CD4-positive, alpha-beta T cell treated with Interleukin-21 for 1 hour (primary cell): ENCODE measurements around the gene KCMF1.

Experiments
- DNase-seq: peaks from one replicate; pipeline ENCODE4 v3.0.0-alpha.2; 2020

KCMF1 gene

DNA sequence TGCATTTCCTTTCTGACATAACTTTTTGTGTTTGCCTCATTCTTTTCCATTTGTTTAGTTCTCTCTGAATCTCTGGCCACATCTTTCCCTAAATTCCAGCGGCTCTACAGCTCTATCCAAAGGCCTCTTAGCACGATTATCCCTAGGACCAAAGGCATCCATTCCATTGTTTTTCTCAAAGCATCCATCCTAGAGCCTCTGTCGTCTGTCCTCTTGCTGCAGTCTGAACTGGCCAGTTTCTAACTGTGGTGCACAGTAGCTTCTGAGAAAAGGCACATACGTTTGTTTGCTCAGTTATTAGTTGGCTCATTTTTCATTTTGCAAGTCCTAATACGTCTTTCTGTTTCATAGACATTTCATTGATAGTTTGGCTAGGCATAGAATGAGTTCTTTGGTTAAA lies 116.6 kb downstream of the KCMF1 start:
- DNase-seq: no peak

DNA sequence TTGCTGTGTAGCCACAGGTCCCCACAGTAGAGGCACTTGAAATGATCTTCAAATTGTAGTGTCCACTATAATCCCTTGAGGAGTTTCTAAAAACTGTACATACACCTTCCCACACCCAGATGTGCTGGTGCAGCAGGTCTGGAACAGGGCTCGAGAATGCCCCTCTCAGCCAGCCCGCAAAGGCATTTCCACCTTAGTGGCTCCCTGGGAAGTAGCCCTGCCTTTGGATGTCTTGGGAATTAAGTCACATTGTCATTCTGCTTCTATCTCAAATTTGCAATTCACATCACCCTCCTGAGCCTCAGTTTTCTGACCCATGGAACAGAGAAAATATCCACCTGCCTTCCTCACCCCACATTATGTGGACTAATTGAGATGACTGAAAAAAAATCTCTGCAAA lies 118.0 kb downstream of the KCMF1 start:
- no peak for DNase-seq

DNA sequence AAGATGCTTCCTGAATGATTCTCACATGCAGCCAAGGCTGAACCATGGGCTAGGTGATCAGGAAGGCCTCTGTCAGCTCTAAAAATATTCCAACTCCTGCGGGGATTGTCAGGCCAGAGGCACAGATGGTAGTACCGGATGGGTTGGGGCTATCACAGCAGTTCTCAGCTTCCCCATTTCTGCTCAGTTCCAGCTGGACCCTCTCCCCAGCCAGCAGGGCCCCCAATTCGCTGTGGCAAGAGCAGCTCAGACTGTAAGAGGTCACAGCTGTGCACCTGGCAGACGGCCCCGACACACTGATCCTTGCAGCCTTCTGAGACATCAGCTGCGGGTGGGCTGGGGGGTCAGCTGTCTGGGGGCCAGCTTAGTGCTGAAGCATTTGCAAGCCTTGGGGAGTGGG lies 118.6 kb downstream of the KCMF1 start:
- DNase-seq: no peak

DNA sequence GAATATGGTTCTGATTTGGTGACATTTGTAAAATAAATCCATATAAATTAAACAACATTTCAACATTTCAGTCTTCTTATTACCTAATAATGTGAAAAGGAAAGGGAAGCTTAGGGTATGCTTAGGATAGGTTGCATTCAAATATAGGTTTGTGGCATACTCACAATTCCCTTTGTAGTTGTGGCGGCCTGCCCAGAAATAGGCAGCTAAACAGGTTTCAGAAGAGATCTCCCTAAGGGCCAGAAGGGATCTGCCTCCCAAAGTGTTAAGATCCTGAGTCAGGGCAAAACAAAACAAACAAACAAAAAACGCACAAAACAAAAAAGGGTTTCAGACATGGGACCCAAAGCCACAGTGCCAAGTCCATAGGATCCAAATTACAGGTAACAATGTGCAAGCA lies 120.9 kb downstream of the KCMF1 start:
- DNase-seq: no peak

DNA sequence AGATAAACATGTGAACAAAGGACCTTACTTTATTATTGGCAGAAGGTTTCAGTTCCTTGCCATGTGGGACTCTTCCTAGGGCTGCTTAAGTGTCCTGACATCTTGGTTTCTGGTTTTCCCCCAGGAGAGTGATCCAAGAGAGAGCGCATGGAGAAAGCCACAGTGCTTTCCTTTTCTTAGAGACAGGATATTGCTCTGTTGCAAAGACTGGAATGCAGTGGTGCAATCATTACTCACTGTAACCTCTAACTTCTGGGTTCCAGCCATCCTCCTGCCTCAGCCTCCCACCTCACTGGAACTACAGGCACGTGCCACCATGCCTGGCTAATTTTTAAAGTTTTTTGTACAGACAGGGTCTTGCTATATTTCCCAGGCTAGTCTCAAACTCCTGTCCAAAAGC lies 124.1 kb downstream of the KCMF1 start:
- DNase-seq: no peak

DNA sequence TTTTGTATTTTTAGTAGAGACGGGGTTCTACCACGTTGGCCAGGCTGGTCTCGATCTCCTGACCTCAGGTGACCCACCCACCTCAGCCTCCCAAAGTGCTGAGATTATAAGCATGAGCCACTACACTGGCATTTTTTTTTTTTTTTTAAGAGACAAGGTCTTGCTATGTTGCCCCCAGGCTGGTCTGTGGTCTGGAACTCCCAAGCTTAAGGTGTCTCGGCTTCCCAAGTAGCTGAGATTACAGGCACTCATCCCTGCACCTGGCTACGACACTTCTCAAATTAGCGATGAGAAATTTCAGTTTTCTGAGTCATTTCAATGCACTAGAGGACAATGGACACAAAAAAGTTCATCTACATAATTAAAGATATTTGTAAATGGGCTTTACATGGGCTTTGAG lies 125.7 kb downstream of the KCMF1 start:
- no peak for DNase-seq

DNA sequence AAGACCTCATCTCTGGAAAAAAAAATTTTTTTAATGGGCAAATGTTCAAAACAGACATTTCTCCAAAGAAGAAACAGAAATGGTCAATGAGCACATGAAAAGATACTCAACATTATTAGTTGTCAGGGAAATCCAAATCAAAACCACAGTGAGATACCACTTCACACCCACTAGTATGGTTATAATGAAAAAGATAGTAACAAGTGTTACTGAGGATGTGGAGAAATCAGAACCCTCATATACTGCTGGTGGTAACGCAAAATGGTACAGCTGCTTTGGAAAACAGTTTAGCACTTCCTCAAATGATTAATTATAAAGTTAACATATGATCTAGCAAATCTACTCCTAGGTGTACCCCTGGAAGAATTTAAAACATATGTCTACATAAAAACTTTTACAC lies 133.3 kb downstream of the KCMF1 start:
- no peak for DNase-seq

DNA sequence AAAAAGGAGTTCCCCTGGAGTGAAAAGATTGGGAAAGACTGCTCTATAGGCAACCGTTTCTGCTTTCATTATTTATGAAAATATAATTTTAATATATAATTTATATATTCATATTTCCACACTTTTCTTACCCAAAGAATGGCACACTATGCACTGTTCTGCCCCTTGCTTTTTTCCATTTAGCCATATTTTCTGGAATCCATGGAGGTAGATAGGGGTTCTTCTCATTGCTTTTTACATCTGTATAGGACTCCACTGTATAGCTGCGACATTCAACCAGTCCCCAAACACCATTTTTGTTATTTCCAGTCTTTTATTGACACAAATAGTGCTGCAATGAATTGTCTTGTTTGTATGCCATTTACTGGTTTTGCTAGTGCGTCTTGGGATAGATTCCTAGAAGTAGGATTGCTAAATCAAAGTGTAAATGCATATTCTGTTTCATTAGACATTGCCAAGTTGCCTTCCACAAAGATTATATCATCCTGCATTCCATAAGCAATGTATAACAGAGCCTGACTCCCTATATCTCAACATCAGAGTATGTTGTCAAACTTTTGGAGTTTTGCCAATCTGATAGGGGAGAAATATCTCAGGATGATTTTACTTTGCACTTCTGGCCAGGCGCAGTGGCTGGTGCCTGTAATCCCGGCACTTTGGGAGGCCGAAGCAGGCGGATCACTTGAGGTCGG lies 135.7 kb downstream of the KCMF1 start:
- no peak for DNase-seq
